Osteocyte (in vitro differentiated cells): ENCODE measurements around the gene EDNRA. TPM values are rescaled to one million over a fixed set of nuclear protein-coding genes. Genes with fewer than 3 reads are reported as not detected.
"Not testable (repeated sequence)": the region's sequence is repeated elsewhere in the genome, so short reads cannot be mapped to it uniquely, and the experiment has no call there.

Source experiments
- DNase-seq: peaks from one replicate; pipeline ENCODE4 v3.0.0; 2021; ENCODE audit warnings: mixed read lengths; ENCODE audit not compliant: unreplicated experiment; ENCODE audit errors: extremely low spot score
- H3K27ac Mint-ChIP-seq: one replicate; pipeline ENCODE4 v1.8.0; 2021; ENCODE audit warnings: mild to moderate bottlenecking, mixed read lengths; ENCODE audit not compliant: unreplicated experiment
- H3K27me3 Mint-ChIP-seq: one replicate; pipeline ENCODE4 v1.8.0; 2021; ENCODE audit warnings: mixed read lengths; ENCODE audit not compliant: unreplicated experiment
- H3K36me3 Mint-ChIP-seq: one replicate; pipeline ENCODE4 v1.8.0; 2021; ENCODE audit warnings: mixed read lengths; ENCODE audit not compliant: unreplicated experiment
- H3K4me1 Mint-ChIP-seq: one replicate; pipeline ENCODE4 v1.8.0; 2021; ENCODE audit warnings: mixed read lengths; ENCODE audit not compliant: unreplicated experiment
- H3K4me3 Mint-ChIP-seq: one replicate; pipeline ENCODE4 v1.8.0; 2021; ENCODE audit warnings: mild to moderate bottlenecking, moderate library complexity, mixed read lengths; ENCODE audit not compliant: unreplicated experiment
- H3K9me3 Mint-ChIP-seq: one replicate; pipeline ENCODE4 v1.8.0; 2021; ENCODE audit warnings: mixed read lengths; ENCODE audit not compliant: unreplicated experiment
- CTCF ChIP-seq: fragments of 200-600 bp; sonication (generic); IDR thresholded peaks from 2 replicates; pipeline ENCODE4 v1.5.0; 2021; ENCODE audit warnings: antibody characterized with exemption, mild to moderate bottlenecking, moderate library complexity
- long read RNA-seq: library from polyadenylated mRNA; unstranded; transcript quantifications from one replicate; pipeline ENCODE4 v2.0.0, GENCODE V29; 2021
- total RNA-seq: library from RNA; stranded (reverse); gene quantifications from 2 replicates; pipeline ENCODE4 v1.2.1, GENCODE V29; 2021

The EDNRA gene
- total RNA-seq = 181 and 195 TPM in 2 replicates
- long read RNA-seq, full-length matches to known transcripts = 268 of 490 reads
- long read RNA-seq, partial matches to known transcripts = 185 of 490 reads
- long read RNA-seq, other reads (novel, unspliced or antisense) = 37 of 490 reads

- peak within 1 kb of the TSS; percentile 92 for H3K27ac Mint-ChIP-seq
- H3K9me3 Mint-ChIP-seq = peaks cover 8% of the 10 kb centered on the region
- H3K4me1 Mint-ChIP-seq = peaks cover 49% of the 10 kb centered on the region
- peak within 1 kb of the TSS; percentile 87 for H3K4me3 Mint-ChIP-seq
- peaks cover 18% of the 10 kb centered on the region for H3K36me3 Mint-ChIP-seq
- no peaks in the 10 kb centered on the region for H3K27me3 Mint-ChIP-seq
- peak; percentile 87 for DNase-seq
- TF ChIP-seq CTCF = no peak
Measured at GRCh38 chr4:147480891-147481576, at the start of gene EDNRA. EDNRA (plus strand) TSS chr4:147481097; CDS start chr4:147485682, 4,585 bp downstream.

- H3K36me3 Mint-ChIP-seq, H3K4me1 Mint-ChIP-seq, H3K4me3 Mint-ChIP-seq, DNase-seq, H3K27me3 Mint-ChIP-seq, H3K27ac Mint-ChIP-seq: not testable (repeated sequence)
- H3K9me3 Mint-ChIP-seq = peaks cover 11% of the 10 kb centered on the region
Measured at GRCh38 chr4:147434370-147434769, 46.5 kb upstream of the EDNRA start.

GRCh38 chr4:147440442-147440841 is 40.5 kb upstream of the EDNRA start:
- Mint-ChIP-seq H3K4me1 (no peaks in the 10 kb centered on the region), H3K9me3 (peaks cover 6% of the 10 kb centered on the region), H3K27ac (no peak overlapping the region), H3K27me3 (no peaks in the 10 kb centered on the region), H3K4me3 (no peak overlapping the region), H3K36me3 (peaks cover 1% of the 10 kb centered on the region)
- DNase-seq = no peak
- no peak for TF ChIP-seq CTCF

GRCh38 chr4:147447786-147448185 is 33.1 kb upstream of the EDNRA start:
- Mint-ChIP-seq H3K27ac (peak overlapping the region; percentile 74), H3K4me3 (no peak overlapping the region), H3K27me3 (no peaks in the 10 kb centered on the region), H3K4me1 (peaks cover 16% of the 10 kb centered on the region), H3K36me3 (peaks cover 1% of the 10 kb centered on the region), H3K9me3 (peaks cover 6% of the 10 kb centered on the region)
- no peak for DNase-seq
- no peak for TF ChIP-seq CTCF

- peak overlapping the region; percentile 70 for H3K27ac Mint-ChIP-seq
- H3K4me1 Mint-ChIP-seq = peaks cover 6% of the 10 kb centered on the region
- H3K9me3 Mint-ChIP-seq = no peaks in the 10 kb centered on the region
- DNase-seq = no peak
- H3K4me3 Mint-ChIP-seq = no peak overlapping the region
- H3K27me3 Mint-ChIP-seq = no peaks in the 10 kb centered on the region
- no peaks in the 10 kb centered on the region for H3K36me3 Mint-ChIP-seq
- TF ChIP-seq CTCF = no peak
Measured at GRCh38 chr4:147453561-147454141, 27.2 kb upstream of the EDNRA start.
